ENCODE data around the gene HNRNPA0. TPM values are rescaled to one million over a fixed set of nuclear protein-coding genes. Genes with fewer than 3 reads are reported as not detected.

HNRNPA0 gene
- total and polyA plus RNA-seq, 2 of the 4 experiments (the other 2 are of a cell fraction) = 5.2 to 12.2 TPM

- H2AK9ac ChIP-seq (replicated peaks; ENCODE audit: low read depth, low read length, poor library complexity) = no peak overlapping the region
- intact Hi-C loops (cut with micrococcal nuclease) (no loop called here), in situ Hi-C loops (cut with MboI; ENCODE audit: low sequenced_read_pairs) (no loop called here), dilution Hi-C loops (cut with HindIII; ENCODE audit: low sequenced_read_pairs, unreplicated experiment) (no loop called here)
- no peak overlapping the region for H2BK15ac ChIP-seq (ENCODE audit: low read depth, low read length)
- no CpG with 5 or more reads among the region's 2 CpGs for WGBS, 2 experiments (ENCODE audit: extremely low coverage in 2 of 2, insufficient read length in 1 of 2)
- H2BK20ac ChIP-seq (ENCODE audit: low read depth, low read length) = no peak overlapping the region
- H3K79me1 ChIP-seq (ENCODE audit: low read depth in 1 of 2, low read length in 2 of 2) = no peaks in the 10 kb centered on the region
- no peaks in the 10 kb centered on the region for H4K20me1 ChIP-seq (ENCODE audit: insufficient read depth, low read length)
- H3K4me2 ChIP-seq (ENCODE audit: low read depth, low read length) = no peak overlapping the region
- no TSS peak for BruUV-seq (replicated peaks)
- H3K4ac ChIP-seq (ENCODE audit: low read depth, low read length) = no peak overlapping the region
- no peak overlapping the region for H2BK5ac ChIP-seq (ENCODE audit: low read depth, low read length, poor library complexity, severe bottlenecking)
- no peaks in the 10 kb centered on the region; the same call in 1 of the 2 replicates for H3K27me3 ChIP-seq (ENCODE audit: control insufficient read depth, insufficient read depth, low read length)
- no peak overlapping the region for H3K18ac ChIP-seq (ENCODE audit: low read depth, low read length)
- H3K9ac ChIP-seq (ENCODE audit: low read depth, low read length) = no peak overlapping the region
- ATAC-seq (ENCODE audit: low read depth) = no peak
- H2AK5ac ChIP-seq (ENCODE audit: low read depth, low read length) = no peak overlapping the region
- H3K9me3 ChIP-seq (ENCODE audit: control insufficient read depth, insufficient read depth, low read length) = no peaks in the 10 kb centered on the region
- no peak for DNase-seq
- H3K27ac ChIP-seq (ENCODE audit: insufficient read depth, low read length) = no peak overlapping the region
- POLR2A ChIA-PET (ENCODE audit: unreplicated experiment) = no interaction called here
- no peaks in the 10 kb centered on the region for H3K36me3 ChIP-seq (ENCODE audit: control insufficient read depth, insufficient read depth, low read length)
- no peak overlapping the region for H3K23ac ChIP-seq (ENCODE audit: low read depth, low read length)
- H4K8ac ChIP-seq (ENCODE audit: low read depth in 2 of 2, low read length in 2 of 2) = no peak overlapping the region
- no peak overlapping the region for H4K91ac ChIP-seq (ENCODE audit: insufficient read depth, low read depth, low read length)
- no peak overlapping the region for H4K5ac ChIP-seq (ENCODE audit: low read depth, low read length)
- no peak overlapping the region for H2AFZ ChIP-seq (replicated peaks; ENCODE audit: low read length, poor library complexity)
- TF ChIP-seq ELK1 (IDR thresholded peaks at IDR 0.05; ENCODE audit: borderline replicate concordance, low read depth, low read length) (no peak), MXI1 (IDR thresholded peaks at IDR 0.05; ENCODE audit: borderline replicate concordance, low read depth, low read length) (no peak), BHLHE40 (IDR thresholded peaks at IDR 0.05; ENCODE audit: low read depth, low read length) (no peak), RCOR1 (IDR thresholded peaks at IDR 0.05; ENCODE audit: insufficient replicate concordance, low read length) (no peak), CEBPB (IDR thresholded peaks at IDR 0.05; ENCODE audit: low read depth, low read length) (no peak), USF2 (IDR thresholded peaks at IDR 0.05; ENCODE audit: low read depth, low read length) (no peak), MAZ (IDR thresholded peaks at IDR 0.05; ENCODE audit: borderline replicate concordance, low read depth, low read length) (no peak), RFX5 (IDR thresholded peaks at IDR 0.05; ENCODE audit: low read depth, low read length) (no peak), MAFK (IDR thresholded peaks at IDR 0.05; ENCODE audit: low read depth, low read length) (no peak)
- H3K14ac ChIP-seq (replicated peaks; ENCODE audit: low read depth, low read length) = no peak overlapping the region
- H3K9me1 ChIP-seq (ENCODE audit: insufficient read depth, low read length) = no peaks in the 10 kb centered on the region
- no peak overlapping the region for H3K4me3 ChIP-seq (ENCODE audit: insufficient read depth, low read depth, low read length)
- CTCF ChIA-PET = no interaction called here
- no peak overlapping the region for H3K56ac ChIP-seq (ENCODE audit: extremely low read depth, insufficient read depth, low read length)
- H2BK120ac ChIP-seq (ENCODE audit: low read depth, low read length) = no peak overlapping the region
- no peaks in the 10 kb centered on the region for H3K4me1 ChIP-seq (ENCODE audit: control insufficient read depth, insufficient read depth, low read length)
Measured at GRCh38 chr5:137791387-137791786, 37.2 kb upstream of the HNRNPA0 start.

All from IMR-90 (cell line).